Neural cell (in vitro differentiated cells): ENCODE data around the gene FDPS. TPM values are rescaled to one million over a fixed set of nuclear protein-coding genes. Genes with fewer than 3 reads are reported as not detected.

ENCODE experiments used
- H2AFZ ChIP-seq: fragments of 200-600, 300-800 bp; sonication (generic), shearing (Covaris generic); 2 replicates; pipeline ENCODE4 v1.6.0; 2014; ENCODE audit warnings: low read depth, mild to moderate bottlenecking, antibody characterized with exemption, low read length, moderate library complexity
- H3F3A ChIP-seq: fragments of 200-600 bp; shearing (Covaris generic); 2 replicates; pipeline ENCODE4 v1.6.1; 2016; ENCODE audit warnings: mild to moderate bottlenecking, moderate library complexity, mixed read lengths, antibody characterized with exemption, low read length; ENCODE audit not compliant: insufficient read depth, poor library complexity, severe bottlenecking
- H3K27ac ChIP-seq: fragments of 200-600, 300-800 bp; sonication (generic), shearing (Covaris generic); 2 replicates; pipeline ENCODE4 v1.5.1; 2014; ENCODE audit warnings: mild to moderate bottlenecking, low read length, moderate library complexity
- H3K27me3 ChIP-seq: fragments of 300-800, 200-600 bp; sonication (generic), shearing (Covaris generic); 2 replicates; pipeline ENCODE4 v1.6.0; 2014; ENCODE audit warnings: mild to moderate bottlenecking, low read depth, low read length, moderate library complexity; ENCODE audit not compliant: insufficient read depth
- H3K36me3 ChIP-seq: fragments of 300-800, 200-600 bp; sonication (generic), shearing (Covaris generic); 2 replicates; pipeline ENCODE4 v1.5.1; 2014; ENCODE audit warnings: mild to moderate bottlenecking, antibody characterized with exemption, low read length, moderate library complexity; ENCODE audit not compliant: insufficient read depth
- H3K4me2 ChIP-seq: fragments of 300-800, 200-600 bp; sonication (generic), shearing (Covaris generic); 2 replicates; pipeline ENCODE4 v1.6.0; 2014; ENCODE audit warnings: mild to moderate bottlenecking, low read length
- H3K4me3 ChIP-seq: fragments of 300-800, 200-600 bp; sonication (generic), shearing (Covaris generic); 2 replicates; pipeline ENCODE4 v1.5.1; 2014; ENCODE audit warnings: mild to moderate bottlenecking, low read length, moderate library complexity
- H3K79me2 ChIP-seq: fragments of 200-600 bp; shearing (Covaris generic); replicated peaks from 2 replicates; pipeline ENCODE4 v1.6.0; 2014; ENCODE audit warnings: mild to moderate bottlenecking, low read length, moderate library complexity; ENCODE audit not compliant: insufficient read depth
- H3K9ac ChIP-seq: fragments of 300-800, 200-600 bp; sonication (generic), shearing (Covaris generic); 2 replicates; pipeline ENCODE4 v1.6.1; 2016; ENCODE audit warnings: mild to moderate bottlenecking, low read length, mixed read lengths
- H3K9me2 ChIP-seq: fragments of 200-600 bp; shearing (Covaris generic); 2 replicates; pipeline ENCODE4 v1.6.1; 2016; ENCODE audit warnings: mild to moderate bottlenecking, low read length, mixed read lengths; ENCODE audit not compliant: insufficient read depth
- H3K9me3 ChIP-seq: fragments of 200-600, 300-800 bp; sonication (generic), shearing (Covaris generic); 2 replicates; pipeline ENCODE4 v1.6.1; 2016; ENCODE audit warnings: mild to moderate bottlenecking, mixed run types, low read length, moderate library complexity, mixed read lengths
- H4K20me1 ChIP-seq: fragments of 200-600 bp; shearing (Covaris generic); 2 replicates; pipeline ENCODE4 v1.6.1; 2016; ENCODE audit warnings: mild to moderate bottlenecking, mixed run types; ENCODE audit not compliant: insufficient read depth
- CTCF ChIP-seq: fragments of 450-650 bp; IDR thresholded peaks from 2 replicates; pipeline ENCODE4 v1.5.1; 2014; ENCODE audit warnings: antibody characterized with exemption, mild to moderate bottlenecking, moderate library complexity; ENCODE audit not compliant: poor library complexity, severe bottlenecking
- EP300 ChIP-seq: fragments of 450-650 bp; conservative IDR thresholded peaks from 2 replicates; pipeline ENCODE4 v1.6.1; 2014; ENCODE audit warnings: antibody characterized with exemption, mild to moderate bottlenecking, moderate library complexity; ENCODE audit not compliant: poor library complexity, severe bottlenecking
- EZH2 ChIP-seq: fragments of 200-600, 300-800 bp; shearing (Covaris generic), sonication (generic); IDR thresholded peaks from 2 replicates; pipeline ENCODE4 v1.6.1; 2014; ENCODE audit warnings: antibody characterized with exemption, low read length, borderline replicate concordance, mild to moderate bottlenecking; ENCODE audit not compliant: insufficient read depth, poor library complexity, severe bottlenecking
- MXI1 ChIP-seq: fragments of 450-650 bp; conservative IDR thresholded peaks from 2 replicates; pipeline ENCODE4 v1.6.1; 2014; ENCODE audit warnings: antibody characterized with exemption, mild to moderate bottlenecking; ENCODE audit not compliant: poor library complexity, severe bottlenecking
- POLR2AphosphoS5 ChIP-seq: IDR thresholded peaks from 2 replicates; pipeline ENCODE4 v1.6.1; 2012
- RAD21 ChIP-seq: fragments of 450-650 bp; conservative IDR thresholded peaks from 2 replicates; pipeline ENCODE4 v1.6.1; 2014; ENCODE audit warnings: antibody characterized with exemption, mild to moderate bottlenecking, moderate library complexity
- REST ChIP-seq: IDR thresholded peaks from 2 replicates; pipeline ENCODE4 v1.6.1; 2012; ENCODE audit warnings: borderline replicate concordance
- SMC3 ChIP-seq: fragments of 450-650 bp; conservative IDR thresholded peaks from 2 replicates; pipeline ENCODE4 v1.6.1; 2014; ENCODE audit warnings: antibody characterized with exemption, mild to moderate bottlenecking, moderate library complexity; ENCODE audit not compliant: poor library complexity
- TAF1 ChIP-seq: IDR thresholded peaks from 2 replicates; pipeline ENCODE4 v1.6.1; 2012; ENCODE audit warnings: low read depth
- polyA plus RNA-seq: library from polyadenylated mRNA; depleted of rRNA; stranded (reverse); fragments of >200 nt; gene quantifications from 2 replicates; pipeline ENCODE4 v1.2.3, GENCODE V29; 2014

The FDPS gene
- polyA plus RNA-seq, 1 donor from 2014 or later: 235 TPM

DNA sequence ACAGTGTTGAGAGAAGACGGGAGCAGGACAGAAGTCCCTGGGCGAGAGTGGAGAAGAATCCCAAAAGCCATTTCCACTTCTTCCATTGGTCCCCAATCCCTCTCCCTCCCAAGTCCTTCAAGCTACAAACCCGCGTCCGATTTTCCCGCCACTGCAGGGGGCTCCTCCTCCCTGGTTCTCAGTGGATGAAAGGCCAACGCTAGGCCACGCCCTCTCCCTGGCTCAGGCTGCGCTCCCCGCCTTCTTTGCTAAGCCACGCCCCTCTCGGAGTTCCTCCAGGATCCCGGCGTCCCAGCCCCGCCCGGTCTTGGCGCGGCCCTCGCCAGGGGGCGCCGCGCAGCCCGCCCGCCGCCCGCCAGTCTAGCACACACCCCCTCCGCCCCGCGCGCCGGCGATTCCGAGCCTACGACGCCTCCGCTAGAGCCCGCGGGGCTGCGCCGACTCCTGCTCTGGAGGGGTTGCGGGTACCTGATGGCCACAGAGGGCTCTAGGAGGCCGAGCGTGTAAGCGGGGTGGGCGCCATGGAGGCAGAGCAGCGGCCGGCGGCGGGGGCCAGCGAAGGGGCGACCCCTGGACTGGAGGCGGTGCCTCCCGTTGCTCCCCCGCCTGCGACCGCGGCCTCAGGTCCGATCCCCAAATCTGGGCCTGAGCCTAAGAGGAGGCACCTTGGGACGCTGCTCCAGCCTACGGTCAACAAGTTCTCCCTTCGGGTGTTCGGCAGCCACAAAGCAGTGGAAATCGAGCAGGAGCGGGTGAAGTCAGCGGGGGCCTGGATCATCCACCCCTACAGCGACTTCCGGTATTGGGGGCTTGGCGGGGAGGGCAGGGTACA, 31.4 kb upstream of the FDPS start, which contains the start of gene HCN3:
Gene HCN3 (plus strand): TSS at position 394 of the 832 bp plus-strand sequence. CDS start 128 bp downstream, at position 522.
- peak within 1 kb of the TSS; percentile 37 for H2AFZ ChIP-seq

More for the DNA sequence above, 31.4 kb upstream of the FDPS start, which contains the start of gene HCN3:
- peak within 1 kb of the TSS; percentile 100 for H3K27ac ChIP-seq
- H3K4me3 ChIP-seq: peak within 1 kb of the TSS; percentile 96
- no peaks in the 10 kb centered on the region for H3K9me3 ChIP-seq
- H3K79me2 ChIP-seq: peaks cover 6% of the 10 kb centered on the region
- no peaks in the 10 kb centered on the region for H4K20me1 ChIP-seq
- H3F3A ChIP-seq: peaks cover 10% of the 10 kb centered on the region
- no peaks in the 10 kb centered on the region for H3K27me3 ChIP-seq
- TF ChIP-seq RAD21 (peak; percentile 75), SMC3 (peak; percentile 90), TAF1 (peak; percentile 54), REST (peak; percentile 65), MXI1 (peak; percentile 78), CTCF (peak; percentile 89), EP300 (peak; percentile 14), EZH2 (no peak), POLR2AphosphoS5 (peak; percentile 88)
- peak within 1 kb of the TSS; percentile 65 for H3K4me2 ChIP-seq
- H3K36me3 ChIP-seq: no peaks in the 10 kb centered on the region
- peak within 1 kb of the TSS; percentile 97 for H3K9ac ChIP-seq
- no peaks in the 10 kb centered on the region for H3K9me2 ChIP-seq
